HG03196 (cell line): Measurements from ENCODE around the gene DNAH9.
A peak's percentile ranks its signal among the peaks of the same experiment; 100 is the strongest.
"Not testable (repeated sequence)": the region's sequence is repeated elsewhere in the genome, so short reads cannot be mapped to it uniquely, and the experiment has no call there.

Source experiments
- ATAC-seq: cut with Tn5 transposase; IDR thresholded peaks from one replicate; pipeline ENCODE4 v1.9.1; 2021; ENCODE audit not compliant: unreplicated experiment

The DNAH9 gene

DNA sequence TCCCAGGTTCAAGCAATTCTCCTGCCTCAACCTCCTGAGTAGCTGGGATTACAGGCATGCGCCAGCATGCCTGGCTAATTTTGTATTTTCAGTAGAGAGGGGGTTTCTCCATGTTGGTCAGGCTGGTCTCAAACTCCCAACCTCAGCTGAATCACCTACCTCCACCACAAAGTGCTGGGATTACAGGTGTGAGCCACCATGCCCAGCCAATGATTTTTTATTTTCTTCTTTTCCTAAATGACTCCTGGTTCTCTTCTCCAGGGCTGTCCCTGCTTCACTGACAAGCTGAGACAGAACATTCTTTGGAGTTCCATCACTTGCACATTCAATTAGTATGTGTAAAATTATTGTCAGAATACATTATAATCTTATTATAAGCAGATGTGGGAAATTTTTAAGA, 351.3 kb downstream of the DNAH9 start:
- ATAC-seq: not testable (repeated sequence)

DNA sequence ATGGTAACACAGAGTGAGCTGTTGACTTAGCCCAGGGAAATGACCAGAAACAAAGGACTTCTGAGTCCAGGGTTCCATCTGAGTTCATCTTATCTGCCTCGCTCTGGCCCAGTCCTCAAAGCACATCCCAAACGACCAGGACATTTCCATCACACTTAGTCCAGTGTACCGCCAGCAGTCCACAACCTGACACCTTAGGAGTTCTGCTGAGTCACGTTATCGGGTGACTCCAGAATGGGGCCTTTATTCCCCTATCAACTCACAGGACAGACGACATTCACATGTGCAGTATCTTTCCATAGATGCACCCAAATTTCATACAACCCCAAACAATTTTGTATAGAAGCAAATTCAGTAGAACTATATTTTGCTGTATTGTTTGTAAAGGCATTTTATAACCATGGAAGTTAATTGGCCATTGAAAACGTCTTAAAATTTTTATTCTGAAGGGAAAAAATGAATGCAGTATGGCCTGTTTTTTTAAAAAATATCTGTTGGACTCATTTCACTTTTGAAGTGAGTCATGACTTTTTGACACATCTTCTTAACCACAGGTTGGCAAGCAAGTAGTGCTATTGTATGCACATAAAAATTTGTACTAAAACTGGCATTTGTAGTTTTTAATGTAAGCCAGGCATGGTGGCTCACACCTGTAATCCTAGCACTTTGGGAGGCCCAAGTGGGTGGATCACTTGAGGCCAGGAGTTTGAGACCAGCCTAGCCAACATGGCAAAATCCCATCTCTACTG, 352.7 kb downstream of the DNAH9 start:
- ATAC-seq: no peak

DNA sequence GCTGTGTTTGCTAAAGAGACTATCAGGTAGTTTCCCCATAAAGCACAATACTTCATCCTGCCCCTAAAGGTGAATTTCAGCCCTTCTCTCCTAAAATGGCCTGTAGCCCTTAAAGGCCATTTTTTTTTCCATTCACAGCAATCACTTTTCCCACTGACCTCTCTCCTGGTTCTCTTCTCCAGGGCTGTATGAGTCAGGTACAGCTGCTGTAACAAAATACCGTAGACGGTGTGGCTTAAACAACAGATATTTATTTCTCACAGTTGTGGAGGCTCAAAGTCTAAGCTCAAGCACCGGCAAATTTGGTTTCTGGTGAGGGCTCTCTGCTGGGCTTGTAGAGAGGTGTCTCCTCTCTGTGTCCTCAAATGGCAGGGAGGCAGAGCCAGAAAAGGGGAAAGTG, 354.3 kb downstream of the DNAH9 start:
- ATAC-seq: no peak

DNA sequence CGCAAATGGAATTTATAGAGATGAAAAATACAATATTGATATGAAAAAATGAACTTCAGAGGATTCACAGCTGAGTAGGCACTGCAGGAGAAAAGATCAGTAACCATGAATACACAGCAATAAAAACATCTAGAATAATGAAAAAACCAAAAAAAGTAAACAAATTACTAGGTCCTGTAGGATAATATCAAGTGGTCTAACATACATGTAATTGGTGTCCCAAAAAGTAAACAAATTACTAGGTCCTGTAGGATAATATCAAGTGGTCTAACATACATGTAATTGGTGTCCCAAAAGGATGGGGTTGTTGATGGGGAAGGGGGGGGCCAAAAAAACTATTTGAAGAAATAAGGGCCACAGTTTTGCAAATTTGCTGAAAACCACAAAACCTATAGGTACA, 355.7 kb downstream of the DNAH9 start:
- no peak for ATAC-seq

DNA sequence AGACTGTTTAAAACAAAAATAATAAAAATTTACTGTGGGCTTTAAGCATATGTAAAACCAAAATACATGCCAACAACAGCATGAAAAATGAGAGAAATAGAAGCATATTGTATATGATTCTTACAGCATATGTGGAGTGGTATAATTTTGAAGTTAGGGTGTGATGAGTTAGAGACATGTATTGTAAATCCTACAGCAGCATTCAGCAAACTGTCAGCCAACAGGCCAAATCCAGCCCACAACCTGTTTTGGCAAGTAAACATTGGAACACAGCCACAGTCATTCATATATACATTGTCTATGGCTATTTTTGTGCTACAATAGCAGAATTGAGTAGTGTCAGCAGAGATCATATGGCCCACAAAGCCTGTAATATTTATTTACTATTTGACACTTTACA, 356.7 kb downstream of the DNAH9 start:
- ATAC-seq: no peak

DNA sequence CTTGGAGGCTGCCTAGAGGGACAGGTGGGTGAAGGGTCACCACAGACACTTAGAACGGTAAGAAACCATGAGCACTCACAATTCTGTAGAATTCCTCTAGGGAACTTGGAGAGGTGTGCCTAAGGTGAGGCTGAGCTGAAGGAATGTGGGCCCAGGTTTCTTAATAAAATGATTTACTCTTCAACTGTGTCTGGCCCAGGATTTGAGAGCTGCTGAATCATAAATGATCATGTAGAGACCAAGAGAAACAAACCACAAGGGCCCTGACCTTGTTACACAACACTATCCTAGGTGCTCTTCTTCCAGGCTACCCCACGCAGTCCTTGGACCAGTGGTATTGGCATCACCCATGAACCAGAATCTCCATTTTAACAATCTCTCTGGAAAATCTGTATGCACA, 371.3 kb downstream of the DNAH9 start:
- ATAC-seq: no peak

DNA sequence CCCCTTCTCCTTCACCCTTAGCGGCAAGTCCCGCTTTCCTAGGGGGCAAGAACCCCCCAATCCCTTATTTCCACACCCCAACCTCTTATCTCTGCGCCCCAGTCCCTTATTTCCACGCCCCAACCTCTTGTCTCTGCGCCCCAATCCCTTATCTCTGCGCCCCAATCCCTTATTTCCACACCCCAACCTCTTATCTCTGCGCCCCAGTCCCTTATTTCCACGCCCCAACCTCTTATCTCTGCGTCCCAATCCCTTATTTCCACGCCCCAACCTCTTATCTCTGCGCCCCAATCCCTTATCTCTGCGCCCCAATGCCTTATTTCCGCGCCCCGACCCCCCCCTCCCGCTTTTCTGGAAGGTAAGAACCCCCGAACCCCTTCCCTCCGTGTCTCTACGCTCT, 374.5 kb downstream of the DNAH9 start:
- ATAC-seq: not testable (repeated sequence)

DNA sequence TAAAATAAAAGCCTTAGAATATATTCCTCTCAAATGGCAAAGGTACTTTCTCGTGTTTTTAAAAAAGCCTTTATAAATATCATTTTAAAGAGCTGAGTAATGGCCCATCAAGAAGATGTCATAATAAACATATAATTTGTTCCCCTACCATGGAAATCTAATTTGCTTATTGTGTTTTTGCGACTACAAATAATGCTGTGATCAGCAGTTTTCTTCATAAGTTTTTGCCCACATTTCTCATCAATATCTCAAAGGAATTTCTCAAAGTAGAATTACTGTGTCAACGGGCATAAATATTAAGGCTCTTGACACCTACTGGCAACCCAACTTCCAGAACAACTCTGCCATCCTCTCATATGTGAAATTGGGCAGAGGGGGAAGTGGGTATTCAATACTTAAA, 381.5 kb downstream of the DNAH9 start:
- no peak for ATAC-seq

DNA sequence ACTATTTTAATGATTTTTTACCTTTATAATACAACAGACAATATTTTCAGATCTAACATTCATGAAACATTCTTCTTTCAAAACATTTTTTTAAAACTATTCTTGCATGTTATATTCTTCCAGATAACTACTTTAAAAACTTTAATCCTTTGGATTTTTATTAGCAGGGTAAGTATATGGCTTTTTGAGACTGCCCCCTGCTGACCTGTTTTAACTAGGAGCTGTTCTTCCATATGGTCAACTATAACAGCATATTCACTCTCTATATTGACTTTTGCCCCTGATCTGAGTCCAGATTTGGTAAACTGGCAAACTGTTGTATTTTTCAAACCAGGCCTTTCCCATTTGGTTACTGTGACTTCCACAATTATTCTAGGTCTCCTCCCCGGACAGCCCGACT, 382.5 kb downstream of the DNAH9 start:
- no peak for ATAC-seq

DNA sequence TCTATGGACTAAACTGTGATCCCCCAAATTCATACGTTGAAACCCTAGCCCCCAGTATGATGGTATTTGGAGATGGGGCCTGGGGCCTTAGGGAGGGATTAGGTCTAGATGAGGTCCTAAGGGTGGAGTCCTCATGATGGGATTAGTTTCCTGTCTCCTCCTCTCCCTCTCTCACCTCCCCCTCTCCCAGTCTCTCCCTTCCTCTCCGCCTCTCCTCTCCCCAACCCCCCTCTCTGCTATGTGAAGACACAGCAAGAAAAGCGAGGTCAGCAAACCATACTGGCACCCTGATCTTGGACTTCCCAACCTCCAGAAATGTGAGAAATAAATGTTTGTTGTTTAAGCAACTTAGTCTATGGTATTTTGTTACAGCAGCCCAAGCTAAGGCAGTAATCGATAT, 383.6 kb downstream of the DNAH9 start:
- no peak for ATAC-seq

DNA sequence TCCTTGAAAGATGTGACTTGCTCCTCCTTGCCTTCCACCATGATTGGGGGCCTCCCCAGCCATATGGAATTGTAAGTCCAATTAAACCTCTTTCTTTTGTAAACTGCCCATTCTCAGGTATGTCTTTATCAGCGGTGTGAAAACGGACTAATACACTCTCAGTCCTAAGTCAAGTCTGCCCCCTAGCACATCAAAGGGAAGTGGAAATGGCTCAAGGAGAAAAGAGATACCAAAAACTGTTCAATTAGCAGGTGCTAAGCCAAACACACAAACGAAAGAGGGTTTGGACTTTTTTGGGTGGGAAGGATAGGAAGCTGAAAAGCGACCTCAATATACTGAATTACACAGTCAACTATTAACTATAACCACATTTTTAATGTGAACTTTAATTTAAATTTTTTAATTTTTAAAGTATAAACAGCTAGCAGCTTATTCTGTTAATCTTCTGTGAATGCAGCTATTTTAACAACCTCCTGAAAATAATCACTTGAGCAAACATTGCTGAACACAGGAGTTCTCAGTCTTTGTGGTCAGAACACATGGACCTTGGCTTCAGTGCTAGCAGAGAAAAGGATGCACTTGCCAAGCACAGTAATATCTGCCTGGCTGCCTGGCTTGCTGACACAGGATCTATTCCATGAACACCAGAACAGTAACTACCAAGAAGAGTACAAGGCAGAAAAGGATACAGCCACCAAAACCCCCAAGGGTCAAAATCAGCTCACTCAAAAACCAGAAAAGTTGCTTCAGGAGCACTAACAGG, 388.1 kb downstream of the DNAH9 start:
- ATAC-seq: no peak

DNA sequence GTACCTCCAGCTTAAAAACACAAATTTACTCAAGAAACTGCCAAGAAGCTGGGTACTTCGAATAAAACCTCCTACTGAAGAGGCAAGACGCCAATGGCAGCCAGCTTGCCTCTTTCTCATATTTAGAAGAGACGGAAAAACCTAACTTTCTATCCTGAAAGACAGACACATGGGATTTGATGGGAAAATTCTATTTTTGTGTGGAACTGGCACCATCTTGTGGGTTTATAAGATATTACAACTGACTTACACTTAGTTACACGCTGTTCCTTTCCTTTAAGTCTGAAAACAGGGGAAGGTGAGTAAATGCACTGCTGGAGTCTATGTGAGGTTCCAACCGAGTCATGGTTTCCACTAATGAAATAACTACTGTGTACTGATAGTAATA, 388.7 kb downstream of the DNAH9 start:
- ATAC-seq: no peak

DNA sequence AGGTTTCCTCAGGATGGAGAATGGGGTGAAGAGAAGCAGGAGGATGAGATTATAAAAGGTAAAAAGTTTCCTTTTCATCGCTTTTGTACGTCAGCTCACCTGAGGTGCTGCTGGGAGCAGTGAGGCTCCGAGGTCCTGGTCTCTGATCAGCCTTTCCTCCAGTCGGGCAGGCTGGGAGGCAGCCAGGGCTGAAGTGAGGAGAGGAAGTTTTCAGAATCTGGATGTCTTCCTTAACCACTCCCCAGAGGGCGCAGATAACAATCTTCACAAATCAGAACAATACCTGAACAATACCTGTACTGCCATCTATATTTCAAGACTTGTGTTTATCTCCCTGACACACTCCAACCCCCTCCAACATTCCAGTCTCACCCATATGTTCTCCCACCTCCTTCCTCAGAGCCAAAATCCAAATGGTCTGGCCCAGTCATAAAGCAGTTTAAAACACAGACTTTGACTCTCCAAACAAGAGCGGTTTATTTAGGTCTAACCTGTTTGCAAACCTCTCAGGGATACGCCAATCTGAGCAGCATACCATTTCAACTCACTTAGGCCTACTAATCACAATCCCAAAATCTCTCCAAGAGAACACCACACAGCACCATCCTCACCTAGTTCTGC, 392.2 kb downstream of the DNAH9 start:
- no peak for ATAC-seq

DNA sequence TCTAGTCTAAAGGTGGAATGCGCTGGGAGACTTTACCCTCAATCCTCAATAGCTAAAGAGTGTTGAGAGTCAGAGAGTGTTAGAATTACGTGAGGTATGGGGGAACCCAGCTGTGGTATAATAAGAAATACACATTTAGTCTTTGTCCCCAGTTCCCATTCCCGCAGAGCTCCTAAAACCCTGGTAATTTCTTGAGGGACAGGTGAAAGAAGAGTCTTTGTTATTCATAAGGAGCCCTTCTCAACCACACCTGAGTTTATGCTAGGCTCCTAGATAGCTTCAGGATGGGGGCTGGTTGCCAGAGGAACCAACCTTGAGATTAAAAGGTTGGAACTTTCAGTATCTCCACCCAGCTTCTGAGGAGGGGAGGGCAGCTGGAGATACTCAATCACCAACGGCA, 393.2 kb downstream of the DNAH9 start:
- no peak for ATAC-seq

DNA sequence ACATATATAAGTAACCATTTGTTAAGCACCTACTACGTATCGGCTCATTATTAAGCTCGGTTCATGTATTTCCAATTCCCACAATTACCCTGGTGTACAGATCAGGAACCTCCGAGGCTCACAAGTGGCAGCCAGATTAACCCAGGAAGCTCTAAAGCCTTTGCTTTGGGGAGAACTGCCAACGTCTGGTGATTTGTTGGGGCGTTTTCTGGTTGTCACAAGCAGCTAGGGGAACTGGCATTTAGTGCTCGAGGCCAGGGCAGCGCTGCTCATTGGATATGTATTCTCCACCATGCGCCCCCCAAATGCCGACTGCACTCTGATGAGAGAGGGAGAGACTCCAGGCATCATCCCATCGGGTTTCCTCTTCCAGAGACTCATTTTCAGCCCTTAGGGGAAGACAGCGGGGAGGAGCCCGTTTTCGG, 398.5 kb downstream of the DNAH9 start:
- peak; percentile 29 for ATAC-seq

DNA sequence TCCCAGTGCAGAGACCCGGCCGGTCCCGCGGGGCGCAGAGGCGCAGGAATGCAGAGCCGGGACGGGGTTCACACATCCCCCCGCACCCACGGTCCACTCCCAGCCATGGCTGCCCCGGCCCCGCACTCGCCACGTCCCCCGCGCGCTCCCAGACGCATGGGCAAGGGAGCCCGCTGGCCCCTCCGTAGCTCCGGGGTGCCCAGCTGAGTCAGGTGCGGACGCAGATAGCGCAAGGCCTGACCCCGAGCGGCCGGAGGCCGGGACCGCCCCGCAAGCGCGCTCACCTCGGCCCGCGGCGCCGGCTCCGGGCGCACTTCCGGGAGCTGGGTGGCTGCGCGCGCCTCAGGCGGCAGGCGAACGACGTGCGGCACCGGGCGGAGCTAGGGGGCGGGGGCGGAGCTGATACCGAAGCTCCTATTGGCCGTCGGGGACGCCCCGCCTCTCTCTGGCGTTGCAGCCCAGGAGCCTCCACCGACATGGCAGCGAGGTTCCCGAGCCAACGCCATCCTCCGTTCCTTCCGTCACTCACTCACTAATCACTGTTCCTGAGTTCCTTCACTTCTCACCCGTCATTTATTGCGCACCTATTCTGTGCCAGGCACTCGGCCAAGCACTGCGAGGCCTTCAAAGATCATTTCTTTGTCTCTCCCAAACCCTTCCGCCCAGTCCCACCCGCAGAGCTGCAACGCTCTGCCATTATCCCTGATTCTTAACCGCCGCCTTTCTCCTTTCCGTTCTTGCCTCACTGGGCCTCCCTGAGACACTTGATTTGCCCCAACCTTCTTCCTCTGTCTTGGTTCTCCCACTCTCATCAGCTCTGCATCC, 399.1 kb downstream of the DNAH9 start, which contains the start of gene ZNF18:
Gene ZNF18, minus strand, starts transcription at position 329 of the 825 bp plus-strand sequence. CDS start 4,646 bp downstream, outside the sequence.
- peak; percentile 95 for ATAC-seq

DNA sequence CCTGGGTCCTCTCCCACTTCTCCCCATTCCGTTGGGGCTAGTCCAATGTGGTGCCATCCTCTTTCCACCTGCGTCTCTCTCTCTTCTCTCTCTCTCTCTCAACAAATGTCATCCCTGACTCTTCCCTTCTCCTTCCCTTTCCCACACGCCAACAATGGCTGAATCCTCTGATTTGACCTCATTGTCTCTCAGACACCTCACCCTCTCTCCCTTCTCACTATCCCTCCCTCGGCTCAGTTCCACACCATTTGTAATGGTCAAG, 399.6 kb downstream of the DNAH9 start:
- ATAC-seq: no peak

DNA sequence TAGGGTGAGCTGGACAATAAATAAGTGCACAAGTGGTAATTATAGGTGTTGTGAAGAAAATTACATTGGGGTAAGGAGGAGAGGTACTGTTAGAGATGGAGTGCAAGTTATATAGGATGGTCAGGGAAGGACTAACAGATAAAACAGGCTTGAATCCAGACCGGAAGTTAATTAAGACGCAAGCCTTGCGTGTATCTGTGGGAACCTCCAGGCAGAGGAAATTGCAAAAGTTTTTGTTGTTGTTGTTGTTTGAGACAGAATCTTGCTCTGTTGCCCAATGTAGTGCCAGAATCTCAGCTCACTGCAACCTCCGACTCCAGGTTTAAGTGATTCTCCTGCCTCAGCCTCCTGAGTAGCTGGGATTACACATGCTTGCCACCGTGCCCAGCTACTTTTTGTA, 401.4 kb downstream of the DNAH9 start:
- no peak for ATAC-seq

DNA sequence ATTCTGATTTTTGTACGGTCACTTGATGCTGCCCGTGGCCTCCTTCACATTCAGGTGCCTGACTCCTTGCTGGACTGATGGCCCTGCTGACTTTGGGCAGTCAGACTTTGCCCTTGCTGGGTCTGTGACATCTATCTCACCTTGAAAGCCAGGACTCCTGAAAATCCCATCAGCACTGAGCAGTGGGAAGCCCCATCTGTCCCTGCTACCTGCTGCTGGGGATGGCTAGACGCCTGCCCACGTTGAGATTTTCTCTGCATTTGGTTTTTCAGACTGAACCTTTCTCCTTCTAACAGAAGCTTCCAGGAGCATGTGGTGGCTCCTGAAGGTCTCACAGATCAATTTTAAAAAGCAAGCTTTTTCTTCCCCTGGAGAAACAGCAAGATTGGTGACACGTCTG, 409.2 kb downstream of the DNAH9 start:
- ATAC-seq: no peak
